IMR-90 (cell line): Measurements from ENCODE around the gene PMEPA1. TPM values are rescaled to one million over a fixed set of nuclear protein-coding genes. Genes with fewer than 3 reads are reported as not detected.

Experiments
- ATAC-seq: fragments of 200-7000 bp; cut with Tn5 transposase; 2 replicates; pipeline ENCODE4 v1.9.1; 2020; ENCODE audit warnings: low read depth, mild to moderate bottlenecking, moderate library complexity
- BruUV-seq: library from RNA; stranded (reverse); fragments of 400-500 nt; replicated peaks from 2 replicates; lab custom pipeline; 2021; lab: Mats Ljungman, UMichigan
- CTCF ChIA-PET: fragments of 300-600 bp; formaldehyde crosslinking; extraction: SDS; loops from one replicate; lab custom pipeline; 2021; ENCODE audit warnings: antibody characterized with exemption; lab: Yijun Ruan, JAX
- POLR2A ChIA-PET: fragments of 300-600 bp; sonication (Branson Sonifier 250); formaldehyde crosslinking; loops from one replicate; lab custom pipeline; 2022; ENCODE audit warnings: antibody characterized with exemption; ENCODE audit not compliant: unreplicated experiment; lab: Charles Lee
- DNase-seq: peaks from one replicate; pipeline ENCODE4 v3.0.0; 2013
- H2AFZ ChIP-seq: replicated peaks from 2 replicates; pipeline ENCODE3; 2013; ENCODE audit warnings: low read length, mild to moderate bottlenecking; ENCODE audit not compliant: poor library complexity
- H2AK5ac ChIP-seq: 2 replicates; pipeline ENCODE4 v1.6.1; 2013; ENCODE audit warnings: low read depth, low read length, inconsistent platforms
- H2AK9ac ChIP-seq: replicated peaks from 2 replicates; pipeline ENCODE3; 2013; ENCODE audit warnings: mild to moderate bottlenecking, low read depth, low read length, moderate library complexity; ENCODE audit not compliant: poor library complexity
- H2BK120ac ChIP-seq: 2 replicates; pipeline ENCODE4 v1.6.1; 2013; ENCODE audit warnings: low read depth, low read length, inconsistent platforms
- H2BK15ac ChIP-seq: 3 replicates; pipeline ENCODE4 v1.6.1; 2013; ENCODE audit warnings: low read depth, low read length, inconsistent platforms
- H2BK20ac ChIP-seq: 2 replicates; pipeline ENCODE4 v1.6.1; 2013; ENCODE audit warnings: low read depth, mild to moderate bottlenecking, inconsistent platforms, low read length, moderate library complexity
- H2BK5ac ChIP-seq: 2 replicates; pipeline ENCODE4 v1.6.1; 2013; ENCODE audit warnings: mild to moderate bottlenecking, low read depth, low read length, inconsistent platforms; ENCODE audit not compliant: poor library complexity, severe bottlenecking
- H3K14ac ChIP-seq: replicated peaks from 2 replicates; pipeline ENCODE4 v1.6.1; 2013; ENCODE audit warnings: low read depth, low read length, inconsistent platforms
- H3K18ac ChIP-seq: 2 replicates; pipeline ENCODE4 v1.6.1; 2013; ENCODE audit warnings: low read depth, low read length, control low read depth
- H3K23ac ChIP-seq: 2 replicates; pipeline ENCODE4 v1.6.1; 2013; ENCODE audit warnings: low read depth, low read length, inconsistent platforms
- H3K27ac ChIP-seq: 2 replicates; pipeline ENCODE4 v1.5.1; 2013; ENCODE audit warnings: mild to moderate bottlenecking, control low read depth, low read length; ENCODE audit not compliant: insufficient read depth
- H3K27me3 ChIP-seq: 2 replicates; pipeline ENCODE4 v1.6.1; 2013; ENCODE audit warnings: low read length; ENCODE audit not compliant: control insufficient read depth, insufficient read depth
- H3K36me3 ChIP-seq: 2 replicates; pipeline ENCODE4 v1.6.1; 2013; ENCODE audit warnings: low read length, mixed read lengths; ENCODE audit not compliant: control insufficient read depth, insufficient read depth
- H3K4ac ChIP-seq: 2 replicates; pipeline ENCODE4 v1.6.1; 2013; ENCODE audit warnings: low read depth, low read length, inconsistent platforms
- H3K4me1 ChIP-seq: 2 replicates; pipeline ENCODE4 v1.6.1; 2013; ENCODE audit warnings: low read length, mixed read lengths; ENCODE audit not compliant: control insufficient read depth, insufficient read depth
- H3K4me2 ChIP-seq: 2 replicates; pipeline ENCODE4 v1.6.1; 2013; ENCODE audit warnings: low read depth, mild to moderate bottlenecking, control low read depth, low read length, moderate library complexity
- H3K4me3 ChIP-seq: 2 replicates; pipeline ENCODE4 v1.5.1; 2013; ENCODE audit warnings: low read depth, mild to moderate bottlenecking, control low read depth, low read length, moderate library complexity; ENCODE audit not compliant: insufficient read depth
- H3K56ac ChIP-seq: 2 replicates; pipeline ENCODE4 v1.6.1; 2013; ENCODE audit warnings: low read length, inconsistent platforms; ENCODE audit not compliant: insufficient read depth; ENCODE audit errors: extremely low read depth
- H3K79me1 ChIP-seq, 2 experiments: 2 replicates each; pipeline ENCODE4 v1.6.1; 2013; ENCODE audit warnings: low read length in 2 of 2, inconsistent platforms in 1 of 2, low read depth in 1 of 2
- H3K9ac ChIP-seq: 2 replicates; pipeline ENCODE4 v1.6.1; 2013; ENCODE audit warnings: low read depth, low read length, control low read depth
- H3K9me1 ChIP-seq: 2 replicates; pipeline ENCODE4 v1.6.1; 2013; ENCODE audit warnings: low read length, inconsistent platforms; ENCODE audit not compliant: insufficient read depth
- H3K9me3 ChIP-seq: 2 replicates; pipeline ENCODE4 v1.6.1; 2013; ENCODE audit warnings: low read length; ENCODE audit not compliant: control insufficient read depth, insufficient read depth
- H4K20me1 ChIP-seq: 2 replicates; pipeline ENCODE4 v1.6.1; 2013; ENCODE audit warnings: low read length, inconsistent platforms; ENCODE audit not compliant: insufficient read depth
- H4K5ac ChIP-seq: 2 replicates; pipeline ENCODE4 v1.6.1; 2013; ENCODE audit warnings: mild to moderate bottlenecking, low read depth, low read length, control low read depth
- H4K8ac ChIP-seq, 2 experiments: 2 replicates each; pipeline ENCODE4 v1.6.1; 2013; ENCODE audit warnings: low read depth in 2 of 2, low read length in 2 of 2, control low read depth in 1 of 2, inconsistent platforms in 1 of 2
- H4K91ac ChIP-seq: 2 replicates; pipeline ENCODE4 v1.6.1; 2013; ENCODE audit warnings: low read depth, low read length, inconsistent platforms; ENCODE audit not compliant: insufficient read depth
- BHLHE40 ChIP-seq: fragments of 150-350 bp; IDR thresholded peaks from 2 replicates; pipeline ENCODE4 v1.6.1; 2016; ENCODE audit warnings: mild to moderate bottlenecking, low read depth, low read length
- CEBPB ChIP-seq: IDR thresholded peaks from 2 replicates; pipeline ENCODE4 v1.6.1; 2012; ENCODE audit warnings: low read depth, low read length, improper control_type of control experiment
- CHD1 ChIP-seq: IDR thresholded peaks from 2 replicates; pipeline ENCODE4 v1.6.1; 2012; ENCODE audit warnings: low read depth, low read length, improper control_type of control experiment
- ELK1 ChIP-seq: fragments of 150-350 bp; IDR thresholded peaks from 2 replicates; pipeline ENCODE4 v1.6.1; 2016; ENCODE audit warnings: low read depth, mild to moderate bottlenecking, low read length, moderate library complexity, borderline replicate concordance
- FOS ChIP-seq: fragments of 150-350 bp; IDR thresholded peaks from 2 replicates; pipeline ENCODE4 v1.6.1; 2016; ENCODE audit warnings: low read depth, low read length
- MAFK ChIP-seq: IDR thresholded peaks from 2 replicates; pipeline ENCODE4 v1.6.1; 2012; ENCODE audit warnings: low read depth, low read length, improper control_type of control experiment
- MAZ ChIP-seq: IDR thresholded peaks from 2 replicates; pipeline ENCODE4 v1.6.1; 2012; ENCODE audit warnings: low read depth, mild to moderate bottlenecking, low read length, improper control_type of control experiment, moderate library complexity, borderline replicate concordance
- MXI1 ChIP-seq: IDR thresholded peaks from 2 replicates; pipeline ENCODE4 v1.6.1; 2012; ENCODE audit warnings: low read depth, mild to moderate bottlenecking, low read length, moderate library complexity, borderline replicate concordance
- NFE2L2 ChIP-seq: fragments of 150-350 bp; IDR thresholded peaks from 2 replicates; pipeline ENCODE4 v1.6.1; 2016; ENCODE audit warnings: low read depth, mild to moderate bottlenecking, low read length
- POLR2A ChIP-seq: IDR thresholded peaks from 2 replicates; pipeline ENCODE4 v1.6.1; 2012; ENCODE audit warnings: mild to moderate bottlenecking, low read depth, low read length
- RAD21 ChIP-seq: IDR thresholded peaks from 2 replicates; pipeline ENCODE4 v1.6.1; 2012; ENCODE audit warnings: low read length, improper control_type of control experiment
- RCOR1 ChIP-seq: IDR thresholded peaks from 2 replicates; pipeline ENCODE4 v1.6.1; 2012; ENCODE audit warnings: mild to moderate bottlenecking, low read length, improper control_type of control experiment; ENCODE audit not compliant: insufficient replicate concordance
- RFX5 ChIP-seq: IDR thresholded peaks from 2 replicates; pipeline ENCODE4 v1.8.0; 2012; ENCODE audit warnings: low read depth, mild to moderate bottlenecking, low read length, moderate library complexity
- SMC3 ChIP-seq: fragments of 150-350 bp; IDR thresholded peaks from 2 replicates; pipeline ENCODE4 v1.6.1; 2016; ENCODE audit warnings: low read depth, mild to moderate bottlenecking, antibody characterized with exemption, low read length, moderate library complexity
- WGBS, 2 experiments: methylation state at CpG; one replicate each; pipeline versions ENCODE4 v1.1.5 to v1.1.7; 2013; ENCODE audit warnings: missing lambda C conversion rate in 2 of 2; ENCODE audit not compliant: insufficient read length in 1 of 2; ENCODE audit errors: extremely low coverage in 2 of 2; 5-methylcytosine and 5-hydroxymethylcytosine counted together
- dilution Hi-C: fragments of 300-500 bp; cut with HindIII; formaldehyde crosslinking; loops from one replicate; pipeline ENCODE4 v1.14.3; 2018; ENCODE audit warnings: low sequenced_read_pairs; ENCODE audit not compliant: unreplicated experiment
- in situ Hi-C: fragments of 300-500 bp; cut with MboI; formaldehyde crosslinking; loops from 3 replicates; pipeline ENCODE4 v1.14.3; 2019; ENCODE audit warnings: low sequenced_read_pairs, inconsistent platforms, mixed read lengths
- intact Hi-C: fragments of 100-400 bp; cut with micrococcal nuclease; formaldehyde crosslinking; loops from 2 replicates; pipeline ENCODE4 v1.10.0; 2022
- polyA plus RNA-seq, 3 experiments: library from polyadenylated mRNA; depleted of rRNA; stranded (reverse); fragments of >200 nt; gene quantifications; 2 replicates each; pipeline ENCODE4 v1.2.3, GENCODE V29; 2012; ENCODE audit warnings: low replicate concordance in 1 of 3
- total RNA-seq: library from RNA; depleted of rRNA; stranded (reverse); fragments of >200 nt; gene quantifications from 2 replicates; pipeline ENCODE4 v1.2.3, GENCODE V29; 2012
- TF ChIP-seq, protein P1 (sequence below): fragments of 150-350 bp; IDR thresholded peaks from 2 replicates; pipeline ENCODE4 v1.6.1; 2017; ENCODE audit warnings: mild to moderate bottlenecking, antibody characterized with exemption, low read length, low read depth
- TF ChIP-seq, protein P2 (sequence below): conservative IDR thresholded peaks from 2 replicates; pipeline ENCODE4 v1.5.1; 2012; ENCODE audit warnings: mild to moderate bottlenecking, low read depth, low read length, improper control_type of control experiment

PMEPA1 gene
- total and polyA plus RNA-seq, 2 of the 4 experiments (the other 2 are of a cell fraction) = 2.0 to 6.9 TPM

DNA sequence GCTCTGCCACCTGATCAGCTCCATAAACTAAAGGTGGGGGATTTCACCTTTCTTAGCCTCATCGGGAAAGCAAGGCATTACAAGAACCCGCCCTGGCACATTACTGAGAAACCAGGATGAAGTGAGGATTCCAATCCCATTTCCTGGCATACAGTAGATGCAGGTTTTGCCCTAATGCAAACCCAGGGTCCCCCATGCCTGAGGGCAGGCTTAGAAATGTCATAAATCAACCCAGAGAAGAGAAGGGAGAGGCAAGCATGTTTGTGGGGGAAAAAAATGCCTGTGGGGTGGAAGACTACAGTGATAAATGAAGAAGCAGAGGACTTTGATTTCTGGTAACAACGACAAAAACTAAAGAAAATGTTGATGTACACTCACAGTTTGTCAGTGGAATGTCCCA lies 18.0 kb upstream of the PMEPA1 start:
- no peak for ATAC-seq
- Histone ChIP-seq H3K23ac (no peak overlapping the region), H2AK9ac (no peak overlapping the region), H4K5ac (no peak overlapping the region), H2BK5ac (no peak overlapping the region), H3K9ac (no peak overlapping the region), H2BK20ac (no peak overlapping the region), H3K14ac (no peak overlapping the region), H2AK5ac (no peak overlapping the region), H2BK120ac (no peak overlapping the region), H3K9me1 (no peaks in the 10 kb centered on the region), H4K8ac (no peak overlapping the region), H3K4ac (no peak overlapping the region), H3K9me3 (no peaks in the 10 kb centered on the region), H3K56ac (no peak overlapping the region), H3K36me3 (no peaks in the 10 kb centered on the region), H3K4me1 (no peaks in the 10 kb centered on the region), H3K27ac (no peak overlapping the region), H4K91ac (no peak overlapping the region), H3K27me3 (peaks cover 67% of the 10 kb centered on the region), H2BK15ac (no peak overlapping the region), H3K4me2 (no peak overlapping the region), H3K4me3 (no peak overlapping the region), H4K20me1 (no peaks in the 10 kb centered on the region), H2AFZ (no peak overlapping the region), H3K79me1 (no peaks in the 10 kb centered on the region), H3K18ac (no peak overlapping the region)
- ChIA-PET POLR2A (no interaction called here), CTCF (no interaction called here)
- no peak for DNase-seq
- in situ Hi-C loops = no loop called here
- WGBS, 2 experiments = no CpG with 5 or more reads among the region's 3 CpGs
- no TSS peak for BruUV-seq
- dilution Hi-C loops = no loop called here
- no peak for TF ChIP-seq SMC3
- no peak for TF ChIP-seq RAD21
- no peak for TF ChIP-seq CHD1
- no peak for TF ChIP-seq RCOR1
- TF ChIP-seq, protein P1, sequence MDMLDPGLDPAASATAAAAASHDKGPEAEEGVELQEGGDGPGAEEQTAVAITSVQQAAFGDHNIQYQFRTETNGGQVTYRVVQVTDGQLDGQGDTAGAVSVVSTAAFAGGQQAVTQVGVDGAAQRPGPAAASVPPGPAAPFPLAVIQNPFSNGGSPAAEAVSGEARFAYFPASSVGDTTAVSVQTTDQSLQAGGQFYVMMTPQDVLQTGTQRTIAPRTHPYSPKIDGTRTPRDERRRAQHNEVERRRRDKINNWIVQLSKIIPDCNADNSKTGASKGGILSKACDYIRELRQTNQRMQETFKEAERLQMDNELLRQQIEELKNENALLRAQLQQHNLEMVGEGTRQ = no peak
- no peak for TF ChIP-seq RFX5
- no peak for TF ChIP-seq POLR2A
- no peak for TF ChIP-seq MAZ
- TF ChIP-seq BHLHE40 = no peak
- no peak for TF ChIP-seq MXI1
- TF ChIP-seq ELK1 = no peak
- TF ChIP-seq FOS = no peak
- TF ChIP-seq MAFK = no peak
- TF ChIP-seq, protein P2, sequence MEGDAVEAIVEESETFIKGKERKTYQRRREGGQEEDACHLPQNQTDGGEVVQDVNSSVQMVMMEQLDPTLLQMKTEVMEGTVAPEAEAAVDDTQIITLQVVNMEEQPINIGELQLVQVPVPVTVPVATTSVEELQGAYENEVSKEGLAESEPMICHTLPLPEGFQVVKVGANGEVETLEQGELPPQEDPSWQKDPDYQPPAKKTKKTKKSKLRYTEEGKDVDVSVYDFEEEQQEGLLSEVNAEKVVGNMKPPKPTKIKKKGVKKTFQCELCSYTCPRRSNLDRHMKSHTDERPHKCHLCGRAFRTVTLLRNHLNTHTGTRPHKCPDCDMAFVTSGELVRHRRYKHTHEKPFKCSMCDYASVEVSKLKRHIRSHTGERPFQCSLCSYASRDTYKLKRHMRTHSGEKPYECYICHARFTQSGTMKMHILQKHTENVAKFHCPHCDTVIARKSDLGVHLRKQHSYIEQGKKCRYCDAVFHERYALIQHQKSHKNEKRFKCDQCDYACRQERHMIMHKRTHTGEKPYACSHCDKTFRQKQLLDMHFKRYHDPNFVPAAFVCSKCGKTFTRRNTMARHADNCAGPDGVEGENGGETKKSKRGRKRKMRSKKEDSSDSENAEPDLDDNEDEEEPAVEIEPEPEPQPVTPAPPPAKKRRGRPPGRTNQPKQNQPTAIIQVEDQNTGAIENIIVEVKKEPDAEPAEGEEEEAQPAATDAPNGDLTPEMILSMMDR = no peak
- TF ChIP-seq CEBPB = no peak
- no peak for TF ChIP-seq NFE2L2
- intact Hi-C loops = no loop called here
